PFSK-1 (cell line): ENCODE data around the gene BSND.

Experiments used
- FOXP2 ChIP-seq: optimal IDR thresholded peaks from 2 replicates; pipeline ENCODE3; 2011; ENCODE audit warnings: borderline replicate concordance, control low read depth, inconsistent platforms; ENCODE audit not compliant: insufficient read depth; ENCODE audit errors: extremely low read length, extremely low read depth
- POLR2AphosphoS5 ChIP-seq: IDR thresholded peaks from 2 replicates; pipeline ENCODE4 v1.6.1; 2012; ENCODE audit warnings: low read depth, mild to moderate bottlenecking, control low read depth, low read length, moderate library complexity
- SIN3A ChIP-seq: IDR thresholded peaks from 2 replicates; pipeline ENCODE4 v1.6.1; 2012; ENCODE audit warnings: mild to moderate bottlenecking, low read length, moderate library complexity, borderline replicate concordance; ENCODE audit not compliant: insufficient read depth
- TAF1 ChIP-seq: IDR thresholded peaks from 2 replicates; pipeline ENCODE4 v1.6.1; 2012; ENCODE audit warnings: low read length, control low read depth, borderline replicate concordance; ENCODE audit not compliant: insufficient read depth
- TF ChIP-seq, protein P1 (sequence below), 2 experiments: IDR thresholded peaks; 2 replicates each; pipeline versions ENCODE4 v1.6.1 to v1.8.0; 2011 to 2012; ENCODE audit warnings: low read depth in 2 of 2, low read length in 2 of 2, control low read depth in 1 of 2, inconsistent platforms in 1 of 2, mild to moderate bottlenecking in 1 of 2, moderate library complexity in 1 of 2; ENCODE audit not compliant: insufficient read depth in 1 of 2

Gene BSND

DNA sequence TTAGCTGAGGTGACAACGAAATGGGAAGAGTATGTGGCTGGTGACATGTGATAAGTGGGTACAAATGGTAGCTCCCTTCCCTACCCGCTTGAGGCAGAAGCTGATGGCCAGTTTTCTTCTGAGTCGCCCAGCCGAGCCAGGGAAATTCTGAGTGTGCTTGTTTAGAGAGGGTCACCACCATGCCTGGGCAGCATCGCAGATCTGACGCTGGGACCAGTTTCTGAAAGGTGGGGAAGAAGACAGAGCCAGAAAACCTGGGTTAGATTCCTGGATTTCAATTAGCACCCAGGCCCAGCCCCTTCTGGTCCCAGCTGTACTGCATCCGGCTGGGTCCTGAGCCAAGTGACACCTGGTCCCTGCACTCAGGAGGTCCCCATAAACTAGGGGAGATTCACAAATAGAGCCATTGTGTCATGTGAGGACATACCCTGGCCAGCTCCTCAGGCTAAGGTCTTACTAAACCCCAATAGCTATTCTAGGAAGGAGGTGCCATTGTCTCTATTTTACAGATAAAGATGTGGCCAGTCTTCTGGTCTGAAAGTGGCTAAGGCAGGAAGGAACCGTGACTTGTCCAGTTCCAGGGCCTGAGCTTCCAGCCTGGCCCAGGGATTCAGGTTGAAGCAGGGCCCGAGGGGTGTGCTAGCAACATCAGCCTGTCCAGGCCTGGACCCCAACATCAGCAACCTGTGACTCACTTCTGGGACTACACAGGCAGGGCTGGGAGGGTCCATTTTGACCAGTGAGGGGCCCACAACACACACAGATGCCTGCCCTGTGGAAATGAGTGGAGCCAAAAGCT is 20.0 kb upstream of the BSND start:
- TF ChIP-seq FOXP2: no peak
- TF ChIP-seq, protein P1, sequence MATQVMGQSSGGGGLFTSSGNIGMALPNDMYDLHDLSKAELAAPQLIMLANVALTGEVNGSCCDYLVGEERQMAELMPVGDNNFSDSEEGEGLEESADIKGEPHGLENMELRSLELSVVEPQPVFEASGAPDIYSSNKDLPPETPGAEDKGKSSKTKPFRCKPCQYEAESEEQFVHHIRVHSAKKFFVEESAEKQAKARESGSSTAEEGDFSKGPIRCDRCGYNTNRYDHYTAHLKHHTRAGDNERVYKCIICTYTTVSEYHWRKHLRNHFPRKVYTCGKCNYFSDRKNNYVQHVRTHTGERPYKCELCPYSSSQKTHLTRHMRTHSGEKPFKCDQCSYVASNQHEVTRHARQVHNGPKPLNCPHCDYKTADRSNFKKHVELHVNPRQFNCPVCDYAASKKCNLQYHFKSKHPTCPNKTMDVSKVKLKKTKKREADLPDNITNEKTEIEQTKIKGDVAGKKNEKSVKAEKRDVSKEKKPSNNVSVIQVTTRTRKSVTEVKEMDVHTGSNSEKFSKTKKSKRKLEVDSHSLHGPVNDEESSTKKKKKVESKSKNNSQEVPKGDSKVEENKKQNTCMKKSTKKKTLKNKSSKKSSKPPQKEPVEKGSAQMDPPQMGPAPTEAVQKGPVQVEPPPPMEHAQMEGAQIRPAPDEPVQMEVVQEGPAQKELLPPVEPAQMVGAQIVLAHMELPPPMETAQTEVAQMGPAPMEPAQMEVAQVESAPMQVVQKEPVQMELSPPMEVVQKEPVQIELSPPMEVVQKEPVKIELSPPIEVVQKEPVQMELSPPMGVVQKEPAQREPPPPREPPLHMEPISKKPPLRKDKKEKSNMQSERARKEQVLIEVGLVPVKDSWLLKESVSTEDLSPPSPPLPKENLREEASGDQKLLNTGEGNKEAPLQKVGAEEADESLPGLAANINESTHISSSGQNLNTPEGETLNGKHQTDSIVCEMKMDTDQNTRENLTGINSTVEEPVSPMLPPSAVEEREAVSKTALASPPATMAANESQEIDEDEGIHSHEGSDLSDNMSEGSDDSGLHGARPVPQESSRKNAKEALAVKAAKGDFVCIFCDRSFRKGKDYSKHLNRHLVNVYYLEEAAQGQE (IDR thresholded peaks at IDR 0.05; ENCODE audit: insufficient read depth in 1 of 2, low read depth in 2 of 2, low read length in 2 of 2): no peak
- TF ChIP-seq TAF1: no peak
- TF ChIP-seq SIN3A: no peak
- no peak for TF ChIP-seq POLR2AphosphoS5

DNA sequence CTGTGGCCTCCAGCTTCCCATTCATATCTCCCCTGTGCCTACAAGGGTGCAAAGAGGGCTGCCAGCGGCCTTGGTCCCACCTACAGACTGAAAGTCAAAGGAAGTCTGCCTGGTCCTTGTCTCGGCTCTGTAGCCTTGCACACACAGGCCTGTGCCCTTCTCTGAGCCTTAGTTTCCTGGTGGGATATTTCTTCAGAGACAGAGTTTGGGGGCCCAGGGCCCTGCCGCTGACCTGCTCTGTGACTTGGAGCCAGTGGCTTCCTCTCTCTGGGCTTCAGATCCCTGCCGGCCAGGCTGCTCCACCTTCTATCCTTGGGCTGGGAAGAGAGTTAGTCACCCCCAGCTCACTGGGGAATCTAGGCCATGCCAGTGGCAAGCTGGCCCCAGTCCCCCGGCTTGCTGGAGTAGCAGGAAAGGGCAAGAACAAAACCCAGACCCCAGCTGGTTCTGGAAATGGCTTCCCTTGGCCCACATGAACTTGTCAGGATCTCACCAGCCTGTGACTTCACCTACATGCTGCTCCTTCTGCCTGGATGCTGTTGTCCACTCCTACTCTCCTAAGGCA is 19.3 kb upstream of the BSND start:
- no peak for TF ChIP-seq TAF1
- TF ChIP-seq FOXP2: no peak
- TF ChIP-seq, protein P1 (IDR thresholded peaks at IDR 0.05; ENCODE audit: insufficient read depth in 1 of 2, low read depth in 2 of 2, low read length in 2 of 2): no peak
- TF ChIP-seq POLR2AphosphoS5: no peak
- no peak for TF ChIP-seq SIN3A

DNA sequence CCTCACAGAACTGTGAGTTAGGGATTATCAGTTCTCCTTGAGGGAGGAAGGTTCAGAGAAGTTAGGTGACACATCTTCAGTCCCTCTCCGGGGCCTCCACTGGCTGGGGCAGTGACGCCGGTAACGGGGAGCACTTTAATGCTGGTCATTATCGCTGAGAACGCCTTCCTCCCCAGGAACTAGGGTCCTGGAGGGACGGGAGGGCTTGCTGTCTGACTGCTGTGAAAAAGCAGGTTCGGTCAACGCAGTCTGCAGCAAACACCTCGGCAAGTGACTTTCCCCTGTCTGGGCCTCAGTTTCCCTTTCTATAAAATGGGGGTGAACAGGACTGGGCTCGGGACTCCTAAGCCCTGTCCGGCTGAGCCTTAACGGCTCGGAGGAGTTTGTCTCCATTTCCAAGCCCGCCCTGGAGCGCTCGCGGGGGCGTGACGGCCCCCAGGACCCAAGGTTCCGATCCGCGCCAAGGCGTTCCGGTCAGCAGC is 18.6 kb upstream of the BSND start:
- no peak for TF ChIP-seq TAF1
- no peak for TF ChIP-seq POLR2AphosphoS5
- TF ChIP-seq SIN3A: no peak
- TF ChIP-seq FOXP2: no peak
- TF ChIP-seq, protein P1 (IDR thresholded peaks at IDR 0.05; ENCODE audit: insufficient read depth in 1 of 2, low read depth in 2 of 2, low read length in 2 of 2): no peak

DNA sequence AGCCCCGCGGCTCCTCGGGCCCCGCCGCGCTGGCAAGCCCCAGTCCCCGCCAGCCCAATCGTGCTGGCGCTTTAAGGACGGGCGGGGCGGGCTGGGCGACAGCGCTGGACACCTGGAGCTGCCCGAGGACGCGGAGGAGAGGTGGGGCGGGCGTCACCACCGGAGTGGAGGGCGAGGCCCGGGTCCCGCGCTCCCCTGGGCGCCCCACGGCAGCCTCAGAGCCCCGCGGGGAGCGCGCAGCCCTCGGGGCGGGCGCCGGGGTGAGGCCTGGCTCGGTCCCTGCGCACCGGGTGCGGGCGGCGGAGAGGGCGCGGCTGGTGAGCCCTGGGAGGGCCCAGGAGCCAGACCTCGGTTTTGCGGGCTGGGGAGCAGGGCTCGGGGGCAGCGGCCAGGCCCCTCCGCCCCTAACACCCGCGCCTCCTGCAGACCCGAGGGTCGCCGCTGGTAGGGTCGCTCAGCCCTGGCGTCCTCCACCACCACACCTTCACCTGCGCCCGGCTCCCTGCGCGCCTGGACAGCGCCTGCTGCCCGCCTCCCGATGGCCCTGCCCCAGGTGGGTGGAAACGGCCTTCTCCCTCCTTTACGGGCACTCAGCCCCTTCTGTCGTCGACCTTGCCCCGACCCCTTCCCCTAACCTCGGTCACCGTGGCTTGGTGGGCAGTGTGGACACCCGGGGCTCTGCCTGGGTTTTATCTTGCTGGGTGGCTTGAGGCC is 18.0 kb upstream of the BSND start, which contains the start of gene TMEM61:
Gene TMEM61 (plus strand): TSS at position 101 of the 714 bp plus-strand sequence. CDS start 438 bp downstream, at position 539.
- TF ChIP-seq SIN3A (no peak), POLR2AphosphoS5 (no peak), FOXP2 (no peak), TAF1 (no peak)
- TF ChIP-seq, protein P1 (IDR thresholded peaks at IDR 0.05; ENCODE audit: insufficient read depth in 1 of 2, low read depth in 2 of 2, low read length in 2 of 2): no peak
